GM19328 (cell line): ENCODE data around the gene RAI14.

ENCODE experiments used
- ATAC-seq: cut with Tn5 transposase; IDR thresholded peaks from one replicate; pipeline ENCODE4 v1.9.1; 2021; ENCODE audit warnings: mild to moderate bottlenecking, moderate library complexity; ENCODE audit not compliant: unreplicated experiment

RAI14 gene

GRCh38 chr5:34639852-34640626, 16.1 kb upstream of the RAI14 start:
- ATAC-seq, result no peak

DNA sequence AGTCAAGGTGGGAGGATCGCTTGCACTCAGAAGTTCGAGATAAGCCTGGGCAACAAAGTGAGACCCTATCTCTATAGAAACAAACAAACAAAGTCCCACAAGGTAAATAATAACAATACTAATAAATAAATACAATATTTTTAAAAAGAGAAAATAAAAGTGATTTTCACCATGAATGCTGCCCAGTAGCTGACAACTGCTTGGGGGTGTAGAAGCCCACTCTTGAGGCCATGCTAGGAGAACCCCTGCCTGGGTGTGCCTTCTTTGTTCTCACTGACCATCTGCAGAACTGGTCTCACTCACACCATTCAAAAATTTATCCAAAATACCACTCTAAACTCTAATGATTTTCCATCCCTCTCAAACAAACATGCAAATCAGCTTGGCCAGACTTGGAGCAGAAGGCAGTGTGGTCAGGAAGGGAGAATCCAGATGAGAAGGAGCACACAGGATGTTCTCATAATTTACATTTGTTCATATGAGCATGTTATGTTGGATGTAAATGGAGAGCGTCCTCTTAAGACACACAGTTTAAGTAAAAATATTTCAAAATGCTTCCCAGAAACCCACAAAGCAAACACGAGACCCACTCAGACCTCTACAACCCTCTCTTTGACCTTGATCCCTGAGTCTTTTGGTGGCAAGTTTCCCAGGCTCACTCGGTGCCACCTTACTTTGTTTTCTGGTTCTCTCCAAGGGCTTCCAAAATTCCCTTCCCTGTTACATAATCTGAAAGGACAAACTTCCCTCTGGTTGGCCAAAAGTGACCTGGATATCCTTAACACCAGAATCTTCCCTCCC, 7.9 kb upstream of the RAI14 start:
- no peak for ATAC-seq

- no peak for ATAC-seq
These were observed 7.3 kb upstream of the RAI14 start for GRCh38 chr5:34648840-34649158.

DNA sequence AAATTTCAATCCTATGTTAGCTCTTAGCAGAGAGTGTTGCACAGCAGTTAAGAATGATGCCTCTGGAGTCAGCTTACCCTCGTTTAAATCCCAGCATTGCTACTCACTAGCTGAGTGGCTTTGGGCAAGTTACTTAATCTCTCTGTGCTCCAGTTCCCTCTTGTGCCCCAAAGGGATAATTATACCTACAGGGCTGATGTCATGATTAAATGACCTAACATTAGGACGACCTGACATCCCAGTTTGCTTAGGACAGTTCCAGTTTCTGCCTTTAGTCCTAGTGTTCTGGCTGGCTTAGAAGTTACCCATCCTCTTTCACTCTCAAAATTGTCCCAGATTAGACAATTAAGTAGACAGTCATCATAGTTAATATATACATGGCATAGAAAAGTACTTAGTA, 4.3 kb upstream of the RAI14 start:
- no peak for ATAC-seq

- ATAC-seq, result no peak
These were observed 3.7 kb upstream of the RAI14 start for GRCh38 chr5:34652466-34652865.

DNA sequence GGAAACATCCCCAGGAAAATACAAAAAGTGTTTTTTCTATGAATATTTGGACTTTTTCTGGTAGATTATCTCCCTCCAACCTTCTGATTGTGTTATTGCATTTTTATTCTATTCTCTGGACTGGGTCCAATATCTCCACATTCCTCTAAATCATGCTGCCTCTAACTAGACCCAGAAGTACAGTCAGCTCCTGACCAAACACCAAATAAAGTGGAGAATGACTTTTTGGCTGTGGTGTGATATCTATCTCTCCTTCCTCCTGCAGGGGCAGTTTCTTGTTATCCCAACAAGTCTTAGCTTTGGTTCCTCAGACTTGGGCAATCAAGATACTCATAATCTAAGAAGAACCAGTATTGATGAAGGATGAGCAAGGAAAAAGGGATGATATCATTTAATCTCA, 3.2 kb upstream of the RAI14 start:
- no peak for ATAC-seq

DNA sequence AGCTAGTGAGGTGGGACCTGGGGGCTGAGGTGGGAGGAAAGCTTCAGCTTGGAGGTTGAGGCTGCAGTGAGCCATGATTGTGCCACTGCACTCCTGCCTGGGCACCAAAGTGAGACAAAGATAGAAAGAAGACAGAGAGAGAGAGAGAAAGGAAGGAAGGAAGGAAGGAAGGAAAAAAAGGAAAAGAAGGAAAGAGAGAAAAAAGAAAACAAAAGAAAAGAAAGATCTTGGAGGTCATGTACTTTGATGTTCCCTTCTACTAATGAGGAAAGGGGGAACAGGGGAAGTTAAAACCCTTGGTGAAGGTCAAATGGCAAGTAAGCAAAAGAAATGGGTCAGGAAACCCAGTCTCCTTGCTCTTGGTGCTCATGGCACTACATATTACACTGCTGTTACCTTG, 2.4 kb upstream of the RAI14 start:
- no peak for ATAC-seq

- no peak for ATAC-seq
These were observed 655 bp upstream of the RAI14 start for GRCh38 chr5:34655354-34655991.

- ATAC-seq, result no peak
These were observed 659 bp downstream of the RAI14 start for GRCh38 chr5:34656700-34657273.

- ATAC-seq, result no peak
These were observed 1.3 kb downstream of the RAI14 start for GRCh38 chr5:34657274-34657921.

DNA sequence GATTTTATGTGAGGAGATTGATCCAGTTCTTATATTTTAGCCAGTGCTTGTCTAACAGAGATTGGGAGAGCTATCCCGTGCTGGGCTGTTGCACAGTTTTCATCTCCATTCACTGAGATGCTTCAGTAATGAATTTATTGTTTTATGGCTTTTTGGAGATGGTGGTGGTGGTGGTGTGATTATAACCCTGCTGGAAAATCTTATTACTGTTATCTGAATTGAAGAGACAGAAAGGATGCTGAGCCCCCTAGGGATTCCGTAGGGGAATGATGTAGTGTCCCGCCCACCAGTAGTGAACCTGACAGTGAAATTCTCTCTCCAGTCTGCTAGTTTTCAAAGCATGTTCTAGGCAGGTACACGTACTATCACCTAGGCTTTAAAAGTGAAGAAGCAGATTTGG, 1.9 kb downstream of the RAI14 start:
- no peak for ATAC-seq

- ATAC-seq, result no peak
These were observed 3.0 kb downstream of the RAI14 start for GRCh38 chr5:34659168-34659567.

DNA sequence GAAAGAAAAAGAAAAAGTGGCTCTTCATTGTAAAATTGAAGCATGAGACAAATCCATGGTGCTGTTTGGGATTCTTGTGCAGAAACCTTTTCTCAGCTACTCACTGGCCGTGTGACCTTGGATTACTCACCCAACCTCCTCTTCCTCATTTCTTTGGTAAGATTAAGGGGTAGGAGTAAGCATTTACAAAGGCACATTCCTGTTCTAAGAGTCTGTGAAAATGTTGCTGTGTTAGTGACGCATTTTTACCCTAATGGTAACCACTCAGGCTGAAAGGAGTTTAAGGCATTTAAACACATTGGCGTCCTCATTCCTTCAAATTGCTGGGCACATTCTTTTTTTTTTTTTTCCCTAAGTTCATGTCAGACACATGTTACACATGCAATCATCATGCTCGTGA, 4.3 kb downstream of the RAI14 start:
- no peak for ATAC-seq

- no peak for ATAC-seq
These were observed 7.8 kb downstream of the RAI14 start for GRCh38 chr5:34663771-34664496.

DNA sequence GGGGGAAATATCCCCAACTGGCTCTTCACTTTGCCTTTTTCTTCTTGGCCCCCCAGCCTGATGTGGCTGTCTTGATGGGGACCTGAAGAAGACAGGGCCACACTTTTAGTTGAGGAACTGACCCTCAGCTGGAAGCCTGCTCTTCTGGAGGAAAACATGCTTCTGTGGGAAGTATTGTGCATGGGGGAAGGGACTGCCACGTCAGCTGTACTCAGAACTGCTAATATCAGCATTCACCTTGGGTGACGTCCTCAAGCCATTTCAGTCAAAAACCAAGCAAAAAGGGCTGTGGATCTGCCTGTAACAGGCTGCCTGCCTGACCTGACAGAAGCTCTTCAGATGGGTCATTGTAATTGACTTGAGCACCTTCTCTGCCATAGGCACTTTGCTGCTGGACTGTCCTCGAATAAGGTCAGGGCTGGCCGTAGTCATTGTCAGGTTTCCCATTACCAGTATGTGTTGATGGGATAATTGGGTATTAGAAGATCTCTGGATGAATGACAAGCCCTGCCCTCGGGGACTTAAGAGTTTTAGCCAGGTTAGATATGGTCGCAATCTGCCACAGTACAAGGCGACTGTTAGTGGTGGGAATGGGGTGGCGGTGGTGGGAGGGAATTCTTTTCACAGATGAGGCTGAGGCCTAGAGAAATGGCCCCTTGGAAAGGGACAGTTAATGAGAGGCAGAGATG, 10.4 kb downstream of the RAI14 start:
- ATAC-seq, result no peak

GRCh38 chr5:34667705-34668104, 11.6 kb downstream of the RAI14 start:
- no peak for ATAC-seq

- ATAC-seq, result no peak
These were observed 13.9 kb downstream of the RAI14 start for GRCh38 chr5:34669931-34670516.

DNA sequence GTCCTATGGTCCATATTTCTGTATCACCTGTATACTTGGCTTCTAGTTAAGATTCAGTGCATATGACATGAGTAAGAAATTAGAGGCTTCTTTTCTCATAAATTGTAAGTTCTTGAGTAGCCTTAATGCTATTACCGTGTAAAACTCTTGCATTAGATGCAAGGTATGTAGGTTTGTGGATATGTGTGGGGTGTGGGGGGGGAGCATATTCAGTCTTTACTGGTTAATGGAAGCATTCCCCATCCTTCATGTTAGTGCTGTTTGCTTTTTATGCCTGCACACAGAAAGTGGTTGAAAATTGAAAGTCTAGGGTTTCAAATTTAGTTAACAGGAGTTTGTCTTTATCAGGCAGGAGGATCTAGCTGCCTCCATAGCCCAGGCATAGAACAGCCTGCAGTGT, 16.1 kb downstream of the RAI14 start:
- no peak for ATAC-seq

DNA sequence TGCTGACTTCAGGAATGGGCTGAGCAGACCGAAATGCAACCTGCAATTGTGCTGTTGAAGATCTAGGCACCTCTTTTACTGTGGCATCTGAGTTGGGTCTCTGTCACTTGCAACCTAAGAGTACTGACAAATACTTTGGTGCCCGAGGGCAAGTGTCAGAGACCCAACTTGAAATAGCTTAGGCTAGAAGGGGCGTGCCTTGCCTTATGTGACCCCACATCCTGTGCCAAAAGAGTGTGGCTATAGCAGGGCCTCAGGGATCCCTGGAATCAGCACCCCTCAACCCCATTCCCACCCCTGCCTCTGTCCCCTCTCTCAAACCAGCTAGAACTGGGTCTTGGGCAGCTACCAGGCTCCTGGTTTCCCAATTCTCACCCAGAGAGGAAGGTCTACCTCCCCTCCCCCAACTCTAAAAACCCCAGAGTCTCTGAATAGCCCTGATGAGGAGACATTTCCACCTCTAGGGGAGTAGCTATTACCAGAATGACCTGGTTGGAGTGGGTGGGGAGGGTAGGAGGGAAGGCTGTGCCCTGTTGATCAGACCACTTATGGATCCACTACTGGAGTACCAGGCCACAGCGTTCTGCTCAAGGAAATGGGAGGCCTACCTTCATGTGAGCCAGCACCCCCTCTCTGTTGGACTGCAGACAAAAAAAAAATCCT, 17.5 kb downstream of the RAI14 start:
- no peak for ATAC-seq
